Pancreas (tissue), 10 donors: ENCODE results near the gene MAPK1. TPM values are rescaled to one million over a fixed set of nuclear protein-coding genes. Genes with fewer than 3 reads are reported as not detected.

Experiments used
- ATAC-seq, 4 donors: fragments of 200-7000 bp; cut with Tn5 transposase; one replicate each; pipeline versions ENCODE4 v1.8.0 to v1.9.1; 2020; ENCODE audit warnings: mild to moderate bottlenecking in 4 of 4, moderate library complexity in 4 of 4
- DNase-seq, 6 donors: peaks; one replicate each; pipeline ENCODE4 v3.0.0-alpha.2; 2020
- FAIRE-seq: peaks from 2 replicates; lab custom pipeline; 2012; peaks lifted over from hg19 to GRCh38; lab: Jason Lieb, UNC
- H3K27ac ChIP-seq, 4 donors: fragments of 200-600 bp; sonication (generic); 1 replicate in 3 of 4; 2 replicates in 1 of 4; pipeline versions ENCODE4 v1.5.0 to v1.8.0; 2020
- H3K27me3 ChIP-seq, 4 donors: fragments of 200-600 bp; one replicate each; pipeline ENCODE4 v1.8.0; 2021
- H3K36me3 ChIP-seq, 3 donors: fragments of 200-600 bp; sonication (generic) in 1 of 3; one replicate each; pipeline versions ENCODE4 v1.5.0 to v1.8.0; 2020 to 2021
- H3K4me1 ChIP-seq, 3 donors: fragments of 200-600 bp; one replicate each; pipeline ENCODE4 v1.8.0; 2021
- H3K4me3 ChIP-seq, 4 donors: fragments of 200-600 bp; sonication (generic) in 2 of 4; one replicate each; pipeline versions ENCODE4 v1.5.0 to v1.8.0; 2020 to 2021
- H3K9me3 ChIP-seq, 4 donors: fragments of 200-600 bp; one replicate each; pipeline ENCODE4 v1.8.0; 2021
- WGBS, 2 donors: extraction: QIAGEN DNeasy Blood & Tissue Kit; methylation state at CpG; one replicate each; pipeline ENCODE4 v1.1.7; 2013; 5-methylcytosine and 5-hydroxymethylcytosine counted together
- intact Hi-C, 3 donors: fragments of 100-400 bp; cut with DNase I; formaldehyde crosslinking; loops; one replicate each; pipeline versions ENCODE4 v1.11.1 to v1.14.2; 2022
- polyA plus RNA-seq, 2 donors: library from polyadenylated mRNA; stranded (reverse); fragments of 200-250 nt; gene quantifications; one replicate each; pipeline ENCODE4 v1.2.3, GENCODE V29; 2013
- total RNA-seq, 6 donors: library from RNA; stranded (reverse); fragmentation: NEBNext Ultra II Directional in 4 of 6; extraction: Animal tissue kit (Norgen Biotek cat#: 25700) in 4 of 6; gene quantifications; one replicate each; pipeline versions ENCODE4 v1.2.1 to v1.2.4, GENCODE V29; 2021 to 2023
- TF ChIP-seq, protein P1 (sequence below), 4 donors: fragments of 200-600 bp; sonication (generic) in 3 of 4; IDR thresholded peaks; one replicate each; pipeline versions ENCODE4 v1.5.0 to v1.8.0; 2021; ENCODE audit warnings: antibody characterized with exemption in 4 of 4
- donor health status: healthy with polysubstance abuse.
- donor health status: DM: no; HTN: no; CAD: no; lungs with moderate emphysema.
- donor health status: DM: no; HTN: no; CAD: no.
- donor health status: control.
- donor health status: control.
- donor health status: Bipolar disorder and iron deficiency.
- donor health status: DM: yes; HTN: yes; CAD: no.
- donor health status: DM: no; HTN: no; CAD: no.
- donor health status: DM: no; HTN: no; CAD: no.
- donor health status: DM: yes; HTN: yes; CAD: no.

MAPK1 gene
- total and polyA plus RNA-seq, 8 donors, result 7.0 to 85.7 (median 66.4) TPM

DNA sequence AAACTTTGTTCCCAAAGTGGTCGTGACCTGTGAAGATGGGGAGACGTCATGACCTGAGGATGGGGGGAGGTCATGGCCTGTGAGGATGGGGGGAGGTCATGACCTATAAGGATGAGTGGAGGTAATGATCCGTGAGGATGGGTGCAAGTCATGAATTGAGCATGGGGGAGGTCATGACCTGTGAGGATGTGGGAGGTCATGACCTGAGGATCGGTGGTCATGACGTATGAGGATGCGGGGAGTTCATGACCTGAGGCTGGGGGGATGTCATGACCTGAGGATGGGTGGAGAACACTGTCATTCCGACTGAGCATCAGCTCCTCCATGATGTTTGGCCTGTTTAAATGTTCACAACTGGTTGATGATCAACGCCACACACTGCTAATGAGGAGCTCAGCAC, 157.8 kb downstream of the MAPK1 start:
- Histone ChIP-seq H3K4me1 (peaks cover 3 to 10% (median 9%) of the 10 kb centered on the region in 3 donors), H3K27ac (no peak overlapping the region), H3K9me3 (no peaks in the 10 kb centered on the region), H3K27me3 (no peaks in the 10 kb centered on the region), H3K36me3 (no peaks in the 10 kb centered on the region), H3K4me3 (no peak overlapping the region)
- TF ChIP-seq, protein P1, sequence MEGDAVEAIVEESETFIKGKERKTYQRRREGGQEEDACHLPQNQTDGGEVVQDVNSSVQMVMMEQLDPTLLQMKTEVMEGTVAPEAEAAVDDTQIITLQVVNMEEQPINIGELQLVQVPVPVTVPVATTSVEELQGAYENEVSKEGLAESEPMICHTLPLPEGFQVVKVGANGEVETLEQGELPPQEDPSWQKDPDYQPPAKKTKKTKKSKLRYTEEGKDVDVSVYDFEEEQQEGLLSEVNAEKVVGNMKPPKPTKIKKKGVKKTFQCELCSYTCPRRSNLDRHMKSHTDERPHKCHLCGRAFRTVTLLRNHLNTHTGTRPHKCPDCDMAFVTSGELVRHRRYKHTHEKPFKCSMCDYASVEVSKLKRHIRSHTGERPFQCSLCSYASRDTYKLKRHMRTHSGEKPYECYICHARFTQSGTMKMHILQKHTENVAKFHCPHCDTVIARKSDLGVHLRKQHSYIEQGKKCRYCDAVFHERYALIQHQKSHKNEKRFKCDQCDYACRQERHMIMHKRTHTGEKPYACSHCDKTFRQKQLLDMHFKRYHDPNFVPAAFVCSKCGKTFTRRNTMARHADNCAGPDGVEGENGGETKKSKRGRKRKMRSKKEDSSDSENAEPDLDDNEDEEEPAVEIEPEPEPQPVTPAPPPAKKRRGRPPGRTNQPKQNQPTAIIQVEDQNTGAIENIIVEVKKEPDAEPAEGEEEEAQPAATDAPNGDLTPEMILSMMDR (IDR thresholded peaks at IDR 0.05), result no peak
- intact Hi-C loops, result loop anchor here in 2 of 3 donors (5.0 to 10.0 kb wide), 2 partner anchors 228 to 235 kb away; no protein-coding TSS in a partner anchor
- ATAC-seq, result no peak
- WGBS, 2 donors, result 86 to 92% methylated on average over 8 of the region's 8 CpGs
- DNase-seq, result no peak
- FAIRE-seq, result no peak

DNA sequence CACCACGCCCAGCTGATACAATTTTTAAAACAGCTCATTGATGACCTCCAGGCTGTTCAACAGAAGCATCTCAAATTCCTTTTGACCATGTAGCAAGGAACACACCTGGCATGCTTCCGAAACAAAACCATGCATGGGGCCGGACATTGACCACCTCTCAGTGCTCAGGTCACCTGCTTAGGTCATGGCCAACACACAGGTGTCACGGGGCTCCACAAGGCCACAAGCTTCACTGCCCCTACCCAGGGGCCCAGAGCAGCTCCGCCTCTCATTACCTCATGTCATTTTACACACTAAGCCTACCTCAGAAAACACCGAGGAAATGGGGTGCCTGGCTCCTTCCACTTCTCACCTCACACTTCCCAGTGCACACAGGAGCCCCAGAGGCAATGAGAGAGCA, 158.5 kb downstream of the MAPK1 start:
- DNase-seq (no peak), ATAC-seq (no peak), FAIRE-seq (no peak)
- intact Hi-C loops, result loop anchor here in 1 of 3 donors (10.0 kb wide), 1 partner anchor 236 kb away; no protein-coding TSS in a partner anchor
- H3K36me3 ChIP-seq, result no peaks in the 10 kb centered on the region
- no peak overlapping the region for H3K27ac ChIP-seq
- H3K4me1 ChIP-seq, result peaks cover 3 to 7% (median 7%) of the 10 kb centered on the region in 3 donors
- H3K9me3 ChIP-seq, result no peaks in the 10 kb centered on the region
- 88 to 96% methylated on average over 6 of the region's 6 CpGs for WGBS, 2 donors
- H3K27me3 ChIP-seq, result no peaks in the 10 kb centered on the region
- TF ChIP-seq, protein P1 (IDR thresholded peaks at IDR 0.05), result no peak
- H3K4me3 ChIP-seq, result no peak overlapping the region

DNA sequence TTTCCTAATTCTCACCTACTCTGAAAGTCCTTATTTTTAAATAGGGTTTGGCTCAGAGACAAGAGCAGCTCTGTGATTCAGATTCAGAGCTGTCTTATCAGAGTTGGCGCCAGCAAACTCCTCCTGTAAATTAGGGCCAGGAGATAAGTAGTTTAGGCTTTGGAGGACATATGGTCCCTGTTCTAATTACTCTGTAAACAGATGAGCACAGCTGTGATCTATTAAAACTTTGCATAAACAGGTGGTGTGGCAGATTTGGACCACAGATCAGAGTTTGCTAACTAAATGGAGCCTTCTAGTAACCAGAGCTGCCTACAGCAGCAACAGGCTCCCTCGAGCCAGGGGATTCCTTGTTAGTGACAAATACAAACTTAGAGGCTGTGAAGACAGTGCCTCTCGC, 159.8 kb downstream of the MAPK1 start:
- H3K4me1 ChIP-seq, result no peaks in the 10 kb centered on the region
- WGBS, 2 donors, result 53 to 59% methylated on average over 3 of the region's 3 CpGs
- no peaks in the 10 kb centered on the region for H3K36me3 ChIP-seq
- intact Hi-C loops, result loop anchor here in 1 of 3 donors (10.0 kb wide), 1 partner anchor 237 kb away; no protein-coding TSS in a partner anchor
- DNase-seq (no peak), ATAC-seq (peak in 2 of 4 donors; percentile 14 to 24), FAIRE-seq (no peak)
- H3K9me3 ChIP-seq, result no peaks in the 10 kb centered on the region
- H3K27me3 ChIP-seq, result no peaks in the 10 kb centered on the region
- no peak overlapping the region for H3K27ac ChIP-seq
- TF ChIP-seq, protein P1 (IDR thresholded peaks at IDR 0.05), result no peak
- H3K4me3 ChIP-seq, result no peak overlapping the region

Other genes starting within 250 kb of the MAPK1 start
- gene YDJC, start 237.6 kb downstream of the MAPK1 start, total RNA-seq, result 10 to 100 TPM; 11.2 to 22.5 (median 13.6) TPM
- 10 to 100 TPM; 23.8 to 25.1 TPM for gene YDJC, start 237.6 kb downstream of the MAPK1 start, polyA plus RNA-seq
- gene CCDC116, start 234.9 kb downstream of the MAPK1 start, total RNA-seq, result under 1 TPM in 5 of 6 donors, not detected in 1; 0.12 to 0.34 (median 0.19) TPM
- 1 to 10 TPM; 1.2 to 1.3 TPM for gene CCDC116, start 234.9 kb downstream of the MAPK1 start, polyA plus RNA-seq
- gene SDF2L1, start 225.3 kb downstream of the MAPK1 start, total RNA-seq, result 10 to 100 TPM; 24.0 to 49.2 (median 33.4) TPM
- gene SDF2L1, start 225.3 kb downstream of the MAPK1 start, polyA plus RNA-seq, result 10 to 100 TPM; 33.1 to 47.7 TPM
- 10 to 100 TPM; 21.1 to 33.5 (median 27.7) TPM for gene PPIL2, start 201.6 kb downstream of the MAPK1 start, total RNA-seq
- gene PPIL2, start 201.6 kb downstream of the MAPK1 start, polyA plus RNA-seq, result 10 to 100 TPM; 54.2 to 57.0 TPM
- 1 to 10 TPM; 2.0 to 7.2 (median 2.7) TPM for gene YPEL1, start 131.9 kb downstream of the MAPK1 start, total RNA-seq
- gene YPEL1, start 131.9 kb downstream of the MAPK1 start, polyA plus RNA-seq, result 1 to 10 TPM; 2.4 to 3.1 TPM
- 10 to 100 TPM in 3 of 6 donors, 1 to 10 TPM in 3; 9.2 to 16.0 (median 10.2) TPM for gene PPM1F, start 85.2 kb upstream of the MAPK1 start, total RNA-seq
- 10 to 100 TPM in 1 of 2 donors, 1 to 10 TPM in 1; 9.2 to 10.5 TPM for gene PPM1F, start 85.2 kb upstream of the MAPK1 start, polyA plus RNA-seq
- 10 to 100 TPM in 2 of 6 donors, 1 to 10 TPM in 4; 6.7 to 17.3 (median 9.4) TPM for gene TOP3B, start 115.1 kb upstream of the MAPK1 start, total RNA-seq
- 10 to 100 TPM; 18.0 to 20.5 TPM for gene TOP3B, start 115.1 kb upstream of the MAPK1 start, polyA plus RNA-seq